ENCODE results near the gene PSMD13.
"Not testable (repeated sequence)": the region's sequence is repeated elsewhere in the genome, so short reads cannot be mapped to it uniquely, and the experiment has no call there.

The PSMD13 gene

GRCh38 chr11:236774-237767 lies at the start of gene PSMD13:
Gene PSMD13, plus strand, starts transcription at chr11:236976. Its CDS starts 74 bp downstream, at chr11:237050.
- DNase-seq (ENCODE audit: low read depth in 2 of 2) = peak; percentile 66 to 88

GRCh38 chr11:189200-189783 lies 47.5 kb upstream of the PSMD13 start:
- DNase-seq (ENCODE audit: low read depth in 2 of 2) = not testable (repeated sequence)

GRCh38 chr11:189843-190311 lies 46.9 kb upstream of the PSMD13 start:
- DNase-seq (ENCODE audit: low read depth in 2 of 2) = not testable (repeated sequence)

- not testable (repeated sequence) for DNase-seq (ENCODE audit: low read depth in 2 of 2)
Observed at GRCh38 chr11:190546-190945, 46.2 kb upstream of the PSMD13 start.

GRCh38 chr11:191490-192478 lies 45.0 kb upstream of the PSMD13 start:
- DNase-seq (ENCODE audit: low read depth in 2 of 2) = peak in 1 of 2 donors; percentile 59

- not testable (repeated sequence) for DNase-seq (ENCODE audit: low read depth in 2 of 2)
Observed at GRCh38 chr11:192674-193128, 44.1 kb upstream of the PSMD13 start, which contains the start of gene SCGB1C1. Gene SCGB1C1, plus strand, starts transcription at chr11:193078. Its CDS starts 22 bp downstream, at chr11:193100.

- not testable (repeated sequence) for DNase-seq (ENCODE audit: low read depth in 2 of 2)
Observed at GRCh38 chr11:193481-193880, 43.3 kb upstream of the PSMD13 start.

GRCh38 chr11:196786-197731 lies 39.7 kb upstream of the PSMD13 start:
- no peak for DNase-seq (ENCODE audit: low read depth in 2 of 2)

- DNase-seq (ENCODE audit: low read depth in 2 of 2) = no peak
Observed at GRCh38 chr11:197741-198235, 39.0 kb upstream of the PSMD13 start.

- DNase-seq (ENCODE audit: low read depth in 2 of 2) = no peak
Observed at GRCh38 chr11:198236-198806, 38.5 kb upstream of the PSMD13 start.

- DNase-seq (ENCODE audit: low read depth in 2 of 2) = no peak
Observed at GRCh38 chr11:199004-199581, 37.7 kb upstream of the PSMD13 start.

- DNase-seq (ENCODE audit: low read depth in 2 of 2) = no peak
Observed at GRCh38 chr11:199782-200181, 37.0 kb upstream of the PSMD13 start.

GRCh38 chr11:200224-201003 lies 36.4 kb upstream of the PSMD13 start:
- no peak for DNase-seq (ENCODE audit: low read depth in 2 of 2)

- no peak for DNase-seq (ENCODE audit: low read depth in 2 of 2)
Observed at GRCh38 chr11:201966-202365, 34.8 kb upstream of the PSMD13 start.

- no peak for DNase-seq (ENCODE audit: low read depth in 2 of 2)
Observed at GRCh38 chr11:202490-202889, 34.3 kb upstream of the PSMD13 start.

- DNase-seq (ENCODE audit: low read depth in 2 of 2) = no peak
Observed at GRCh38 chr11:203056-203944, 33.5 kb upstream of the PSMD13 start.

- no peak for DNase-seq (ENCODE audit: low read depth in 2 of 2)
Observed at GRCh38 chr11:203945-204586, 32.7 kb upstream of the PSMD13 start.

Measured in stimulated activated CD8-positive, alpha-beta memory T cell treated with anti-CD3 and anti-CD28 coated beads, Interleukin-7, amount 100 ng/mL, for 4 hours (primary cell).